Progenitor cell of endocrine pancreas (in vitro differentiated cells): ENCODE data around the gene CADM1. TPM values are rescaled to one million over a fixed set of nuclear protein-coding genes. Genes with fewer than 3 reads are reported as not detected.

Experiments
- DNase-seq: peaks from one replicate; pipeline ENCODE4 v3.0.0; 2021; ENCODE audit warnings: low spot score; ENCODE audit not compliant: unreplicated experiment
- H3K27ac Mint-ChIP-seq: 2 replicates; pipeline ENCODE4 v1.8.0; 2021; ENCODE audit warnings: mild to moderate bottlenecking, moderate library complexity, mixed read lengths
- H3K27me3 Mint-ChIP-seq: 2 replicates; pipeline ENCODE4 v1.8.0; 2021; ENCODE audit warnings: mixed read lengths
- H3K36me3 Mint-ChIP-seq: 2 replicates; pipeline ENCODE4 v1.8.0; 2022; ENCODE audit warnings: mixed read lengths; ENCODE audit not compliant: insufficient read depth
- H3K4me1 Mint-ChIP-seq: 2 replicates; pipeline ENCODE4 v1.8.0; 2021; ENCODE audit warnings: low read depth, mixed read lengths
- H3K4me3 Mint-ChIP-seq: 2 replicates; pipeline ENCODE4 v1.8.0; 2021; ENCODE audit warnings: low read depth, mild to moderate bottlenecking, moderate library complexity, mixed read lengths
- H3K9me3 Mint-ChIP-seq: 2 replicates; pipeline ENCODE4 v1.8.0; 2021; ENCODE audit warnings: low read depth, mixed read lengths
- CTCF ChIP-seq: fragments of 200-600 bp; sonication (generic); IDR thresholded peaks from one replicate; pipeline ENCODE4 v1.5.0; 2021; ENCODE audit warnings: antibody characterized with exemption, mild to moderate bottlenecking; ENCODE audit not compliant: unreplicated experiment
- total RNA-seq: library from RNA; stranded (reverse); gene quantifications from 2 replicates; pipeline ENCODE4 v1.2.1, GENCODE V29; 2021

CADM1 gene
- total RNA-seq, 1 donor from 2014 or later: 147 TPM

- no peak overlapping the region for H3K4me3 Mint-ChIP-seq
- no peaks in the 10 kb centered on the region for H3K27me3 Mint-ChIP-seq
- peaks cover 21% of the 10 kb centered on the region for H3K4me1 Mint-ChIP-seq
- TF ChIP-seq CTCF: no peak
- peaks cover 1% of the 10 kb centered on the region for H3K36me3 Mint-ChIP-seq
- H3K27ac Mint-ChIP-seq: no peak overlapping the region
- DNase-seq: no peak
- H3K9me3 Mint-ChIP-seq: no peaks in the 10 kb centered on the region
These were observed 240.2 kb downstream of the CADM1 start for GRCh38 chr11:115263799-115264656.

GRCh38 chr11:115258216-115258615, 246.0 kb downstream of the CADM1 start:
- Mint-ChIP-seq H3K27ac (peak overlapping the region; percentile 75), H3K36me3 (no peaks in the 10 kb centered on the region), H3K9me3 (no peaks in the 10 kb centered on the region), H3K4me1 (peaks cover 29% of the 10 kb centered on the region), H3K27me3 (no peaks in the 10 kb centered on the region), H3K4me3 (no peak overlapping the region)
- no peak for DNase-seq
- TF ChIP-seq CTCF: no peak

GRCh38 chr11:115257678-115258077, 246.5 kb downstream of the CADM1 start:
- Mint-ChIP-seq H3K4me1 (peaks cover 33% of the 10 kb centered on the region), H3K9me3 (no peaks in the 10 kb centered on the region), H3K36me3 (no peaks in the 10 kb centered on the region), H3K27ac (no peak overlapping the region), H3K4me3 (no peak overlapping the region), H3K27me3 (no peaks in the 10 kb centered on the region)
- no peak for TF ChIP-seq CTCF
- DNase-seq: no peak

GRCh38 chr11:115257270-115257669, 246.9 kb downstream of the CADM1 start:
- H3K27me3 Mint-ChIP-seq: no peaks in the 10 kb centered on the region
- H3K27ac Mint-ChIP-seq: no peak overlapping the region
- H3K4me1 Mint-ChIP-seq: peaks cover 33% of the 10 kb centered on the region

More at GRCh38 chr11:115257270-115257669, 246.9 kb downstream of the CADM1 start:
- Mint-ChIP-seq H3K36me3 (no peaks in the 10 kb centered on the region), H3K9me3 (no peaks in the 10 kb centered on the region), H3K4me3 (no peak overlapping the region)
- no peak for DNase-seq
- no peak for TF ChIP-seq CTCF
